Fibroblast of skin of right biceps (primary cell): Measurements from ENCODE around the gene RYR2.
"Not testable (repeated sequence)": the region's sequence is repeated elsewhere in the genome, so short reads cannot be mapped to it uniquely, and the experiment has no call there.

Experiments used
- DNase-seq: peaks from one replicate; pipeline ENCODE4 v3.0.0-alpha.2; 2013

Gene RYR2

DNA sequence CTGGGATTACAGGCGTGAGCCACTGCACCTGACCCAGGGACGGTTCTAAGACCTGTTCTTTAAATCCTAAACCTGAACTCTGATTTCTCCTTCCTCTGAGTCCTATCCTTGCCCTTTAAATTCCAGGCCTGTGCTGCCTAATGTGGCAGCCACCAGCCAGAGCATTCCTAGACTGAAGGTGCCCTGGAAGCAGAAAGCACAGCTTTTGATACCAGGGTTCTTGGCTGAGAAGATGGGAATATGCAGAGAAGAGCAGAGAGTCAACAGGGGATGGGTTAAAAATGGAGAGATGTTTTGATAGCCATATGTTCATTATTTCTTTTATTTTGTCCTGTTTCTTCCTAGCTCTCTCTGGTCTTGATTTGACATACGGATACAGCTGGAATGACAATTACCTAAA, 49.7 kb downstream of the RYR2 start:
- no peak for DNase-seq

DNA sequence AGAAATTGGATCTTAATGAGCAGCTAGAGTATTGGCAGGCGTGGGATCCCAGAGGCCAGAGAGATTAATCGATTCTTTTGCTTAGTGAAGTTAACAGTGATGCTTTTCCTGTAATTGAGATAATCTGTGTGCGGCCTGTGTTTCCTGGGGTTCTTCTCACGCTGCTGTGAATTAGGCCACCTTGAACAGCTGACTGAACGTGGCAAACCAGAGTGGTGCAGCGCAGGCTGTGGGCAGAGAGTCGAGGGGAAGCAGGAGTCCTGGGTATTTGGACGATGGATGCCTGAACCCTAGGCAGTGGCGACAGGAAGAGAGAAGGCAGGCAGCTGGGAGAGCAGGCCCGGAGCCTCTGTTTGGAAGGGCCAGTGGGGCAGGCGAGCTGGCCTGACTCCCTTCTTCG, 51.7 kb downstream of the RYR2 start:
- no peak for DNase-seq

GRCh38 chr1:237098541-237098940, 56.6 kb downstream of the RYR2 start:
- DNase-seq, result peak; percentile 1

DNA sequence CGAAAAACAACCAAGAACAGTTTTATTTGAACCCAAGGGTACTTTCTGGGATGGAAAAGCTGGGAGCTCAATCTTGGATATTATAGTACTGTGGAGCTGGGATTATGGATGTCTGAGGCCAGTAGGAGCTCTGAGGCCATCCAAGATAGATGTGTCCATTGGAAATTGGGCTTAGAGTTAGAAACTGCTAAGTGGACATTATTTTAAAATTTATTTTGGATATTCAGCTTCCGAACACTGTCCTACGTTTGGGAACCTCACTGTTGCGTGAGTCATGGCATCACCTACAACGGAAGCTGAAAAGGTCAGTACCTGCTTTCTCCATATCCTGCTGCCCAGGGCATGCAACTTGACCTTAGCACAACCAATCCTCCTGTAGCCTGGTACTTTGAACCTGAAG, 61.0 kb downstream of the RYR2 start:
- DNase-seq, result no peak

DNA sequence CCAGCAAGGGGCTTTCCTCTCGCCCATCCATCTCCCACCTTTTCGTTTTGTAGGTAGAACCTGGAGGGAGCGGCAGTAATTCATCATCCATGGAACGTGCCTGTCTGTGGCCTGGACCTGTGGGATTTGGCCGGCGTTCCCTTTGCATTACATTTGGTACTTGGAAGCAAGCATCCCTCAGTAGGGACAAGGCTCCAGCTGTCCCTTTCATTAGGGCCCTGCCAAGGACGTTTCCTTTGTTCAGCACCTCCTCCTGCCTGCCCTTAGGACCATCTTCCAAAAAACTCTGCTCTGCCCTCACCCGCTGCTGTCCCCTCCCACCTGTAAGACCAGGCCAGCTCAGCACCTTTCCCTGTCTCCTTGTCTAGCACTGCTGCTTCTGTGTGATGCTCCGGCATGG, 62.1 kb downstream of the RYR2 start:
- DNase-seq, result no peak

- no peak for DNase-seq
These were observed 63.8 kb downstream of the RYR2 start for GRCh38 chr1:237105826-237106225.

DNA sequence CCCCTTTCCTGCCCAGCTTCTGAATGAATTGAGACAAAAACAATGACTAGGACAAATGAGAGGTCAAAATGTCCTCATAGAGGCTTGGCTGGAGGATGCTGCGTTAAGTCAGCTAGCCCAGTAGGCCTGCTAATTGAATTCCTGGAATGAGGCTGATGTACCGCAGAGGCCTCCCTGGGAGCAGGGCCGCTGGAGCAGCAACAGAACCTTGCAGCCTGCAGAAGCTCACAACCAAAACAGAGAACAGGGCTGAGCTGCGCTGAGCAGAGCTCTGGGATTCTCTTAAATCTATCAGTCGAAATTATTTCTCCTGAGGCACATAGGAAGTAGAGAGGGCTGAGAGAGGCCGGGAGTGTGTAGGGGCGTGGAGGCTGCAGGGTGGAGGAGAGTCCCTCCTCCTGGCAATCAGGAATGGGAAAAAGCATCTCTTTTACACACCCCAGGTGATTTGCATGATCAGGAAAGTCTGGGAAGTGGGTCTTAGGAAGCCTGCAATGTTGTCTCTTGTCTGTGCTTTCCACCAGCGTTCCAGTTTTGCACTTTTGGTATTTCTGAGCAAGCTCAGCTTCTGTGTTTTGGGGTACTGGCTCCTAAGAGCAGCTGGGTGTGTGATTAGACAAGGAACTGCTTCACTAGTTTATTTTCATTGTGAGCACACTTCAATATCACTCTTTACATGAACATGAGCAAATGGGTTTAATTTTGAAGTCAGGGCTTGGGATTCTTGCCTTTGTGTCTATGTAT, 66.5 kb downstream of the RYR2 start:
- no peak for DNase-seq

- DNase-seq, result no peak
These were observed 69.8 kb downstream of the RYR2 start for GRCh38 chr1:237111807-237112206.

- no peak for DNase-seq
These were observed 70.7 kb downstream of the RYR2 start for GRCh38 chr1:237112663-237113062.

- no peak for DNase-seq
These were observed 73.1 kb downstream of the RYR2 start for GRCh38 chr1:237115035-237115434.

DNA sequence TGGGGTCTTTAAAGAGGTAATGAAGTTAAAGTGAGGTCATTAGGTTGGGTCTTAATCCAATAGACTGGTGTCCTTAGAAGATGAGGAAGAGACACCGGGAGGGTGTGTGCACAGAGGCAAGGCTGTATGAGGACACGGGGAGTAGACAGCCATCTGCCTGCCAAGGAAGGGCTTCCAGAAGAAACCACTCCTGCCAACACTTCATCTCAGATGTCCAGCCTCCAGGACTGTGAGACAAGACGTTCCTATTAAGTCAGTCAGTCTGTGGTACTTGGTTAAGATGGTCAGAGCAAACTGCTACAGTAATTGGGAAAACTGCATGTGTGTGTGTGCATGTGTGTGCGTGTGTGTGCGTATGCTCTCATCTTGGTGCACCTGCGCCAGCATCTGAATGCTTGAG, 77.1 kb downstream of the RYR2 start:
- DNase-seq, result no peak

DNA sequence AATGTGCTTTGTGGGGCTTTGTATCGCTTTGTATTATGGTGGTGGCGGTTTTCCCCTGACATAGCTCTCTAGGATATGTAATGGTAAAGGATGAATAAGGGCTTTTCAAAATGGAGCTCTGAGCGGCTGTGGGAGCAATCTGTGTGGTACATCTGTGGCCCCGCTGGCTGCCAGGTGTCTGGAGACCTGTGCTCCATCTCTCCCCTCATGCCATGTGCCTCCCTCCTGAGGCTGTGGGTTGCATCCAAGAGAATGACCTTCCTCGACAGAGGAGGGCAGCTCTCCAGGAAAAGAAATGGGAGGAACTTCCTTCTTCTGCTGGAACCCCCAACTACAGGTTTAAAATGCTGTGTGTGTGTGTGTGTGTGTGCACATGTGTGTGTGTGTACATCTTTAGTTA, 78.7 kb downstream of the RYR2 start:
- DNase-seq, result no peak

DNA sequence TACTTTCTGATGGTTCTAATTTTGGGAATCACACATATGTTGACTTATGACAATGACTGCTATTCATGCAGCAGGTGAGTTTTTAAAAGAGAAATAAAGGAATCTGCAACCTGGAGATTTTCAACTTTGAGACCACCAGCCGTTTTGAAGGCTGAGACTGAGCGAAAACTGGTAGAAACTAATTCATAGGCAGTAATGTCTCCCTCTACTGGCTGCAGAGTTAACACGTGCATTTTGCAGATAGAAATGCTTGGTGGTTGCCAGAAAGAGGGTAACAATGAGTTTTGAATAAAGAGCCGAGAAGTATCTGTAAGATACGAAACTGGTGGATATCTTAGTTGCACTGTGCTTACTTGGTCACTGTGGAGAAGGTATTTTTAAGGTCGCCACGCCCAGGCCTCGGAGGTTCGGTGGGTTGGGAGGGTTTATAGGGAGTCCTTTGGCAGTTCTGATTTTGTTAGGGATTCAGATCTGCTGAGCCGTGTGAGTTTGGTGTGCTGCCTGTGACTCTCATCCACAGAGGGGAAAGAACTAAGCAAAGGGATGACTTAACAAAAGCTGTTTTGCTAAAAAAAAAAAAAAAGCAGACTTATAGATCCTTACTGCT, 83.0 kb downstream of the RYR2 start:
- DNase-seq, result no peak

GRCh38 chr1:237126180-237126579, 84.2 kb downstream of the RYR2 start:
- no peak for DNase-seq

- DNase-seq, result not testable (repeated sequence)
These were observed 85.3 kb downstream of the RYR2 start for GRCh38 chr1:237127301-237127700.

DNA sequence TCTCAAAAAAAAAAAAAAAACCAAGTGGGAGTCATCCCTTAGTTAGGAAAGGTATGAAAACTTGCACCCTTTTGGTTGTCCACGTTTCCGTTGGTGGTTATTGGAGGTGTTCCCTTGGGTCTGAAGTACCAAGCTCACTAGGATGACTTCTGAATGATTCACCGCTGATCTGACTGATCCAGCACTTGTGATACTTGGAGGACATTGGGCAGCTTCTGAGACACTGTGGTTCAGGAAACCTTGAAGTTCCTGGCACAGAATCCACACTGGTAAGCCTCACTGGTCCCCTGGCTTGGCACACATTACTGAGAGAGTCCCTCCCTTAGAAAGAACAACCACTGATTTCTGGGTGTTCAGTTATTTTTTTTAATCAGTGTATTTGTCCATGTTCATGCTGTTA, 91.9 kb downstream of the RYR2 start:
- no peak for DNase-seq

- DNase-seq, result no peak
These were observed 92.9 kb downstream of the RYR2 start for GRCh38 chr1:237134929-237135328.

DNA sequence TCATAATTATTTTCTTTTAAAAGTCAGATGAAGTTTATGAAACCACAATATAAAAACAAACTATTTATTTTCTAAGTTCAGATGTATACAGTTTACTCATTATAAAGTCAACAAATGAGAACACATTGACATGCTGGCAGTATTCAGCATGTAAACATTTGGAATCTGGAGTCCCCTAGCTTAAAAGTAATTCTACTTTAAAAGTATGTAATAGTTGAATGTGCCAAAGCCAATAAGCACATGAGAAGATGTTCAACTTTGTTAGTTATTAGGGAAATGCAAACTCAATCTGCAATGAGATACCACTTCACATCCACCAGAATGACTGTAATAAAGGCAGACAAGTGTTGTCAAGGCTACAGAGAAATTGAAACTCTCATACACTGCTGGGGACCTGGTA, 96.6 kb downstream of the RYR2 start:
- DNase-seq, result no peak

DNA sequence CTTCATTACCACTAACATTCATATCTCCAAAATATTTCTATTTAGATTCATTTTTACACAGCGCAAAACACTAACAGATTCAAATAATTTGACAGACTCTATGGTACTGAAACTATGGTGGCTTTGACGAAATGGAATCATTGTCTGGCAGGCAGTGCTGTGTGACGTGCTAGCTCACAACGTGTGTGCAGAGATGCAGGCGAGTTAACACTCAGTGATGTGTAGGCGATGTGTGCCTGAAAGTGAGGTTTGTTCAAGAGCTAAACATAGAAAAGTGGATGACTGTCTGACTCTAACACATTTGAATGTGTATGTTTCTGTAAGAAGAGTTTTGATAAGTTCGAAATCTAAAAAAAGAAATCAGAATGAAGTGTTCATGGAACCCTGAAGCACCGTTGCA, 97.7 kb downstream of the RYR2 start:
- no peak for DNase-seq

- DNase-seq, result no peak
These were observed 99.0 kb downstream of the RYR2 start for GRCh38 chr1:237140986-237141385.

DNA sequence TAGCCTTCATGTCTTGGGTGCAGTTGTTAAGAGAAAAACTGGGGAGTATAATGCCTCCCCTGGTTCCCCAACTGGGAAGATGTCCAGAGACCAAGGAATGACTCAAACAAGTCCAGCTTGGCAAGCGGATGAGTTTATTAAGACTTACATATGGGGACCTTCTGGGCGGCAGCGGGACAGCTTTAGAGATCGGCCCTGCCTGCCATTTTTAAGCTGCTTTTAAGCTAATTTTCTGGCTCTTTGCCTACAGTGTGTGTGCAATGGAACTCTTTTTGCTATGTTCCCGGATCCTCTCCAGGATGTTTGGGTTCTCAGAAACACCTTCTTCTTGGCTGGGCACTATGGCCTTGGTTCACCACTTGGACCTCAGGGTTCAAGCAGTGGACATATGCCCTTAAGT, 99.5 kb downstream of the RYR2 start:
- no peak for DNase-seq

GRCh38 chr1:237145379-237146135, 103.6 kb downstream of the RYR2 start:
- no peak for DNase-seq

GRCh38 chr1:237146241-237146640, 104.3 kb downstream of the RYR2 start:
- no peak for DNase-seq

- no peak for DNase-seq
These were observed 107.9 kb downstream of the RYR2 start for GRCh38 chr1:237149857-237150256.
